ENCODE results near the gene LHFPL6.

LHFPL6 gene

GRCh38 chr13:39577203-39577602 lies 25.8 kb downstream of the LHFPL6 start:
- Mint-ChIP-seq H3K9me3 (no peaks in the 10 kb centered on the region), H3K36me3 (no peaks in the 10 kb centered on the region), H3K4me1 (no peaks in the 10 kb centered on the region), H3K27ac (no peak overlapping the region), H3K27me3 (peaks cover 6% of the 10 kb centered on the region), H3K4me3 (no peak overlapping the region)

GRCh38 chr13:39575641-39576238 lies 27.3 kb downstream of the LHFPL6 start:
- no peaks in the 10 kb centered on the region for H3K4me1 Mint-ChIP-seq
- H3K36me3 Mint-ChIP-seq, result no peaks in the 10 kb centered on the region
- H3K27me3 Mint-ChIP-seq, result peaks cover 10% of the 10 kb centered on the region
- H3K4me3 Mint-ChIP-seq, result no peak overlapping the region
- H3K9me3 Mint-ChIP-seq, result no peaks in the 10 kb centered on the region
- H3K27ac Mint-ChIP-seq, result no peak overlapping the region

- H3K27me3 Mint-ChIP-seq, result peaks cover 12% of the 10 kb centered on the region
Measured at GRCh38 chr13:39571502-39572092, 31.4 kb downstream of the LHFPL6 start.

GRCh38 chr13:39567569-39567968 lies 35.4 kb downstream of the LHFPL6 start:
- H3K27me3 Mint-ChIP-seq, result peaks cover 12% of the 10 kb centered on the region
- no peaks in the 10 kb centered on the region for H3K4me1 Mint-ChIP-seq
- H3K9me3 Mint-ChIP-seq, result no peaks in the 10 kb centered on the region
- no peak overlapping the region for H3K4me3 Mint-ChIP-seq
- H3K36me3 Mint-ChIP-seq, result no peaks in the 10 kb centered on the region
- no peak overlapping the region for H3K27ac Mint-ChIP-seq

More at GRCh38 chr13:39571502-39572092, 31.4 kb downstream of the LHFPL6 start:
- H3K4me1 Mint-ChIP-seq, result no peaks in the 10 kb centered on the region
- H3K27ac Mint-ChIP-seq, result no peak overlapping the region
- H3K9me3 Mint-ChIP-seq, result no peaks in the 10 kb centered on the region
- H3K36me3 Mint-ChIP-seq, result no peaks in the 10 kb centered on the region
- H3K4me3 Mint-ChIP-seq, result no peak overlapping the region

GRCh38 chr13:39566216-39566869 lies 36.6 kb downstream of the LHFPL6 start:
- no peaks in the 10 kb centered on the region for H3K9me3 Mint-ChIP-seq
- H3K27me3 Mint-ChIP-seq, result peaks cover 11% of the 10 kb centered on the region
- H3K4me1 Mint-ChIP-seq, result no peaks in the 10 kb centered on the region
- no peak overlapping the region for H3K4me3 Mint-ChIP-seq
- no peak overlapping the region for H3K27ac Mint-ChIP-seq
- no peaks in the 10 kb centered on the region for H3K36me3 Mint-ChIP-seq

- no peaks in the 10 kb centered on the region for H3K4me1 Mint-ChIP-seq
- H3K36me3 Mint-ChIP-seq, result no peaks in the 10 kb centered on the region
- no peak overlapping the region for H3K4me3 Mint-ChIP-seq
- peaks cover 12% of the 10 kb centered on the region for H3K27me3 Mint-ChIP-seq
- no peaks in the 10 kb centered on the region for H3K9me3 Mint-ChIP-seq
- H3K27ac Mint-ChIP-seq, result no peak overlapping the region
Measured at GRCh38 chr13:39565036-39565949, 37.7 kb downstream of the LHFPL6 start.

GRCh38 chr13:39563470-39563735 lies 39.6 kb downstream of the LHFPL6 start:
- Mint-ChIP-seq H3K27ac (no peak overlapping the region), H3K36me3 (no peaks in the 10 kb centered on the region), H3K4me3 (no peak overlapping the region), H3K4me1 (no peaks in the 10 kb centered on the region), H3K9me3 (no peaks in the 10 kb centered on the region), H3K27me3 (peaks cover 9% of the 10 kb centered on the region)

GRCh38 chr13:39561971-39562370 lies 41.0 kb downstream of the LHFPL6 start:
- no peak overlapping the region for H3K27ac Mint-ChIP-seq
- H3K4me1 Mint-ChIP-seq, result no peaks in the 10 kb centered on the region
- H3K4me3 Mint-ChIP-seq, result no peak overlapping the region
- H3K27me3 Mint-ChIP-seq, result peaks cover 9% of the 10 kb centered on the region
- H3K36me3 Mint-ChIP-seq, result no peaks in the 10 kb centered on the region
- no peaks in the 10 kb centered on the region for H3K9me3 Mint-ChIP-seq

- no peaks in the 10 kb centered on the region for H3K4me1 Mint-ChIP-seq
- H3K9me3 Mint-ChIP-seq, result no peaks in the 10 kb centered on the region
- no peaks in the 10 kb centered on the region for H3K36me3 Mint-ChIP-seq
- H3K4me3 Mint-ChIP-seq, result no peak overlapping the region
- H3K27ac Mint-ChIP-seq, result no peak overlapping the region
- peaks cover 11% of the 10 kb centered on the region for H3K27me3 Mint-ChIP-seq
Measured at GRCh38 chr13:39559847-39560246, 43.1 kb downstream of the LHFPL6 start.

GRCh38 chr13:39557285-39557955 lies 45.6 kb downstream of the LHFPL6 start:
- H3K27ac Mint-ChIP-seq, result no peak overlapping the region

GRCh38 chr13:39556866-39557265 lies 46.1 kb downstream of the LHFPL6 start:
- Mint-ChIP-seq H3K27me3 (peaks cover 7% of the 10 kb centered on the region), H3K4me3 (no peak overlapping the region), H3K36me3 (no peaks in the 10 kb centered on the region), H3K27ac (no peak overlapping the region), H3K9me3 (no peaks in the 10 kb centered on the region), H3K4me1 (no peaks in the 10 kb centered on the region)

More at GRCh38 chr13:39557285-39557955, 45.6 kb downstream of the LHFPL6 start:
- Mint-ChIP-seq H3K4me3 (no peak overlapping the region), H3K9me3 (no peaks in the 10 kb centered on the region), H3K27me3 (peaks cover 7% of the 10 kb centered on the region), H3K4me1 (no peaks in the 10 kb centered on the region), H3K36me3 (no peaks in the 10 kb centered on the region)

GRCh38 chr13:39554371-39554770 lies 48.6 kb downstream of the LHFPL6 start:
- no peaks in the 10 kb centered on the region for H3K4me1 Mint-ChIP-seq
- H3K27ac Mint-ChIP-seq, result no peak overlapping the region
- H3K4me3 Mint-ChIP-seq, result no peak overlapping the region
- H3K27me3 Mint-ChIP-seq, result peaks cover 4% of the 10 kb centered on the region
- no peaks in the 10 kb centered on the region for H3K9me3 Mint-ChIP-seq
- H3K36me3 Mint-ChIP-seq, result no peaks in the 10 kb centered on the region

GRCh38 chr13:39552246-39552645 lies 50.7 kb downstream of the LHFPL6 start:
- Mint-ChIP-seq H3K27me3 (peaks cover 11% of the 10 kb centered on the region), H3K27ac (no peak overlapping the region), H3K36me3 (no peaks in the 10 kb centered on the region), H3K4me1 (no peaks in the 10 kb centered on the region), H3K9me3 (no peaks in the 10 kb centered on the region), H3K4me3 (no peak overlapping the region)

GRCh38 chr13:39550931-39551330 lies 52.1 kb downstream of the LHFPL6 start:
- Mint-ChIP-seq H3K9me3 (no peaks in the 10 kb centered on the region), H3K4me1 (no peaks in the 10 kb centered on the region), H3K36me3 (no peaks in the 10 kb centered on the region), H3K27me3 (peaks cover 16% of the 10 kb centered on the region), H3K27ac (no peak overlapping the region), H3K4me3 (no peak overlapping the region)

GRCh38 chr13:39547108-39547507 lies 55.9 kb downstream of the LHFPL6 start:
- no peaks in the 10 kb centered on the region for H3K36me3 Mint-ChIP-seq
- peaks cover 25% of the 10 kb centered on the region for H3K27me3 Mint-ChIP-seq
- no peaks in the 10 kb centered on the region for H3K4me1 Mint-ChIP-seq
- no peaks in the 10 kb centered on the region for H3K9me3 Mint-ChIP-seq
- H3K27ac Mint-ChIP-seq, result no peak overlapping the region
- H3K4me3 Mint-ChIP-seq, result no peak overlapping the region
